K562 (cell line): Measurements from ENCODE around the gene ADRM1. TPM values are rescaled to one million over a fixed set of nuclear protein-coding genes. Genes with fewer than 3 reads are reported as not detected.
A peak's percentile ranks its signal among the peaks of the same experiment; 100 is the strongest.

ENCODE experiments used
- CBX1 ChIP-seq: sonication (generic); IDR thresholded peaks from 2 replicates; pipeline ENCODE4 v1.6.1; 2016; ENCODE audit warnings: antibody characterized with exemption, low read depth, mild to moderate bottlenecking
- FOXA3 ChIP-seq, 2 experiments: fragments of 450-650 bp in 1 of 2; sonication (generic) in 1 of 2; formaldehyde crosslinking; IDR thresholded peaks in 1 of 2; conservative IDR thresholded peaks in 1 of 2; 2 replicates each; pipeline versions ENCODE4 v1.4.0 to v1.8.0; 2020 to 2022; ENCODE audit warnings: mild to moderate bottlenecking in 2 of 2, missing genetic modification reagents in 1 of 2
- JUNB ChIP-seq: fragments of 450-650 bp; formaldehyde crosslinking; conservative IDR thresholded peaks from 2 replicates; pipeline ENCODE4 v1.4.0; 2020; ENCODE audit warnings: mild to moderate bottlenecking
- PURB ChIP-seq: sonication (generic); formaldehyde crosslinking; IDR thresholded peaks from 2 replicates; pipeline ENCODE4 v1.9.0; 2021; ENCODE audit warnings: low read depth, mild to moderate bottlenecking, missing genetic modification reagents
- TARDBP ChIP-seq: fragments of 450-650 bp; IDR thresholded peaks from 2 replicates; pipeline ENCODE4 v1.6.1; 2016
- ZNF146 ChIP-seq: IDR thresholded peaks from one replicate; pipeline ENCODE4 v1.6.1; 2018; ENCODE audit warnings: missing compliant biosample characterization; ENCODE audit not compliant: unreplicated experiment
- ZNF764 ChIP-seq: fragments of 250-450 bp; sonication (Bioruptor Pico); IDR thresholded peaks from 2 replicates; pipeline ENCODE4 v1.4.0; 2020; ENCODE audit warnings: low read depth, mild to moderate bottlenecking, moderate library complexity
- polyA plus RNA-seq, 8 experiments: library from polyadenylated mRNA; depleted of rRNA in 4 of 8; stranded (reverse) in 5 of 8; unstranded in 3 of 8; fragments of >200 nt; fragmentation: Nextera tagmentation in 2 of 8; fragmentation: Illumina TruSeq in 1 of 8; extraction: Ambion mirVana in 2 of 8; extraction: Trizol in 1 of 8; gene quantifications; 2 replicates each; pipeline versions ENCODE4 v1.2.1 to v1.2.3, GENCODE V29; 2011 to 2014; ENCODE audit warnings: inconsistent platforms in 1 of 8, missing spikeins in 1 of 8
- total RNA-seq, 7 experiments: library from RNA; depleted of rRNA in 6 of 7; stranded (reverse); fragments of >200 nt in 6 of 7; fragmentation: Illumina TruSeq in 2 of 7; extraction: Trizol in 2 of 7; gene quantifications; 2 replicates each; pipeline versions ENCODE4 v1.2.1 to v1.2.3, GENCODE V29; 2011 to 2021; ENCODE audit warnings: low replicate concordance in 1 of 7
- TF ChIP-seq, protein P1 (sequence below), 2 experiments: fragments of 450-650 bp in 1 of 2; sonication (generic) in 1 of 2; formaldehyde crosslinking in 1 of 2; IDR thresholded peaks; 2 replicates each; pipeline versions ENCODE4 v1.7.1 to v1.9.0; 2016 to 2022; ENCODE audit warnings: inconsistent platforms in 1 of 2, mild to moderate bottlenecking in 1 of 2, missing genetic modification reagents in 1 of 2
- TF ChIP-seq, protein P2 (sequence below): fragments of 450-650 bp; IDR thresholded peaks from 2 replicates; pipeline ENCODE4 v1.6.1; 2016; ENCODE audit warnings: low read depth

Gene ADRM1
- total and polyA plus RNA-seq, 9 of the 15 experiments (the other 6 are each of a cell fraction or from before 2014, with no cell fraction given): 5.0 to 223 (median 67.4) TPM

DNA sequence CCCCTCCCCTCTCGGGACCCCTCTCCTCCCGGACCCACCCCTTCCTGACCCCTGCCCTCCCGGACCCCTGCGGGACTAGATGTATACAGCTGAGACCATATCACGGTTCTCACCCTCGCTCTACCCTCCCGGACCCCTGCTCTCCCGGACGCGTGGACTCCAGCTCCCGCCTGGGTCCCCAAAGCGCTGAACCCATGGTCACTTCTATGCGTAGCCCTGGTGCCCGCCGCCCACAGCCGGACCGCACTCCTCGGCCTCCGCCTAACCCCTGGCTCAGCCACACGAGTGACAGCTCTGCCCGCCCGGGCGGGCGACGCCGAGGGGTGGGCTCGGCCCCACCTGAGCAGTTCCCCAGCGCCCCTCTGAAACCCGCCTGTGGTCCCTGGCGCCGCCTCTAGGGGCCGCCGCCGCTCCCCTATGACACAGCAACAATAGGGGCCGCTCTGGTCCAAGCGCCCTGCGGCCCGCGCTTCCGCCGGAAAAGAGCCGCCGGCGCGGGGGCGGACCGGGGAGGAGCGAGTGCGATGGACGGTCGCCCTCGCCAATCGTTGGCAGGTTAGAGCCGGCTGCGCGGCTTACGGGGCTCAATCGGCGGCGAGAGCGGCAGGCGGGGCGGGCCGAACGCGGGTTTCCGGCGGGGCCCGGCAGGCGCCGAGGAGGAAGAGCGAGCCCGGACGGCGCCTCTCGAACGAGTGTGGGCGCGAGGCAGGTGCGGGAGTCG, at the start of gene ADRM1 (continued):
- no peak for TF ChIP-seq FOXA3 (CRISPR knock-in tag; conservative IDR thresholded peaks at IDR 0.05 in 1 of 2, IDR thresholded peaks at IDR 0.05 in 1 of 2)
- TF ChIP-seq JUNB (CRISPR knock-in tag): no peak
- no peak for TF ChIP-seq CBX1
- TF ChIP-seq, protein P1, sequence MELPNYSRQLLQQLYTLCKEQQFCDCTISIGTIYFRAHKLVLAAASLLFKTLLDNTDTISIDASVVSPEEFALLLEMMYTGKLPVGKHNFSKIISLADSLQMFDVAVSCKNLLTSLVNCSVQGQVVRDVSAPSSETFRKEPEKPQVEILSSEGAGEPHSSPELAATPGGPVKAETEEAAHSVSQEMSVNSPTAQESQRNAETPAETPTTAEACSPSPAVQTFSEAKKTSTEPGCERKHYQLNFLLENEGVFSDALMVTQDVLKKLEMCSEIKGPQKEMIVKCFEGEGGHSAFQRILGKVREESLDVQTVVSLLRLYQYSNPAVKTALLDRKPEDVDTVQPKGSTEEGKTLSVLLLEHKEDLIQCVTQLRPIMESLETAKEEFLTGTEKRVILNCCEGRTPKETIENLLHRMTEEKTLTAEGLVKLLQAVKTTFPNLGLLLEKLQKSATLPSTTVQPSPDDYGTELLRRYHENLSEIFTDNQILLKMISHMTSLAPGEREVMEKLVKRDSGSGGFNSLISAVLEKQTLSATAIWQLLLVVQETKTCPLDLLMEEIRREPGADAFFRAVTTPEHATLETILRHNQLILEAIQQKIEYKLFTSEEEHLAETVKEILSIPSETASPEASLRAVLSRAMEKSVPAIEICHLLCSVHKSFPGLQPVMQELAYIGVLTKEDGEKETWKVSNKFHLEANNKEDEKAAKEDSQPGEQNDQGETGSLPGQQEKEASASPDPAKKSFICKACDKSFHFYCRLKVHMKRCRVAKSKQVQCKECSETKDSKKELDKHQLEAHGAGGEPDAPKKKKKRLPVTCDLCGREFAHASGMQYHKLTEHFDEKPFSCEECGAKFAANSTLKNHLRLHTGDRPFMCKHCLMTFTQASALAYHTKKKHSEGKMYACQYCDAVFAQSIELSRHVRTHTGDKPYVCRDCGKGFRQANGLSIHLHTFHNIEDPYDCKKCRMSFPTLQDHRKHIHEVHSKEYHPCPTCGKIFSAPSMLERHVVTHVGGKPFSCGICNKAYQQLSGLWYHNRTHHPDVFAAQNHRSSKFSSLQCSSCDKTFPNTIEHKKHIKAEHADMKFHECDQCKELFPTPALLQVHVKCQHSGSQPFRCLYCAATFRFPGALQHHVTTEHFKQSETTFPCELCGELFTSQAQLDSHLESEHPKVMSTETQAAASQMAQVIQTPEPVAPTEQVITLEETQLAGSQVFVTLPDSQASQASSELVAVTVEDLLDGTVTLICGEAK (IDR thresholded peaks at IDR 0.05): peak; percentile 97
- TF ChIP-seq, protein P1 (CRISPR knock-in tag; IDR thresholded peaks at IDR 0.05): no peak
- TF ChIP-seq ZNF764: no peak
- TF ChIP-seq TARDBP: no peak
- TF ChIP-seq ZNF146 (CRISPR knock-in tag): no peak
- TF ChIP-seq, protein P2, sequence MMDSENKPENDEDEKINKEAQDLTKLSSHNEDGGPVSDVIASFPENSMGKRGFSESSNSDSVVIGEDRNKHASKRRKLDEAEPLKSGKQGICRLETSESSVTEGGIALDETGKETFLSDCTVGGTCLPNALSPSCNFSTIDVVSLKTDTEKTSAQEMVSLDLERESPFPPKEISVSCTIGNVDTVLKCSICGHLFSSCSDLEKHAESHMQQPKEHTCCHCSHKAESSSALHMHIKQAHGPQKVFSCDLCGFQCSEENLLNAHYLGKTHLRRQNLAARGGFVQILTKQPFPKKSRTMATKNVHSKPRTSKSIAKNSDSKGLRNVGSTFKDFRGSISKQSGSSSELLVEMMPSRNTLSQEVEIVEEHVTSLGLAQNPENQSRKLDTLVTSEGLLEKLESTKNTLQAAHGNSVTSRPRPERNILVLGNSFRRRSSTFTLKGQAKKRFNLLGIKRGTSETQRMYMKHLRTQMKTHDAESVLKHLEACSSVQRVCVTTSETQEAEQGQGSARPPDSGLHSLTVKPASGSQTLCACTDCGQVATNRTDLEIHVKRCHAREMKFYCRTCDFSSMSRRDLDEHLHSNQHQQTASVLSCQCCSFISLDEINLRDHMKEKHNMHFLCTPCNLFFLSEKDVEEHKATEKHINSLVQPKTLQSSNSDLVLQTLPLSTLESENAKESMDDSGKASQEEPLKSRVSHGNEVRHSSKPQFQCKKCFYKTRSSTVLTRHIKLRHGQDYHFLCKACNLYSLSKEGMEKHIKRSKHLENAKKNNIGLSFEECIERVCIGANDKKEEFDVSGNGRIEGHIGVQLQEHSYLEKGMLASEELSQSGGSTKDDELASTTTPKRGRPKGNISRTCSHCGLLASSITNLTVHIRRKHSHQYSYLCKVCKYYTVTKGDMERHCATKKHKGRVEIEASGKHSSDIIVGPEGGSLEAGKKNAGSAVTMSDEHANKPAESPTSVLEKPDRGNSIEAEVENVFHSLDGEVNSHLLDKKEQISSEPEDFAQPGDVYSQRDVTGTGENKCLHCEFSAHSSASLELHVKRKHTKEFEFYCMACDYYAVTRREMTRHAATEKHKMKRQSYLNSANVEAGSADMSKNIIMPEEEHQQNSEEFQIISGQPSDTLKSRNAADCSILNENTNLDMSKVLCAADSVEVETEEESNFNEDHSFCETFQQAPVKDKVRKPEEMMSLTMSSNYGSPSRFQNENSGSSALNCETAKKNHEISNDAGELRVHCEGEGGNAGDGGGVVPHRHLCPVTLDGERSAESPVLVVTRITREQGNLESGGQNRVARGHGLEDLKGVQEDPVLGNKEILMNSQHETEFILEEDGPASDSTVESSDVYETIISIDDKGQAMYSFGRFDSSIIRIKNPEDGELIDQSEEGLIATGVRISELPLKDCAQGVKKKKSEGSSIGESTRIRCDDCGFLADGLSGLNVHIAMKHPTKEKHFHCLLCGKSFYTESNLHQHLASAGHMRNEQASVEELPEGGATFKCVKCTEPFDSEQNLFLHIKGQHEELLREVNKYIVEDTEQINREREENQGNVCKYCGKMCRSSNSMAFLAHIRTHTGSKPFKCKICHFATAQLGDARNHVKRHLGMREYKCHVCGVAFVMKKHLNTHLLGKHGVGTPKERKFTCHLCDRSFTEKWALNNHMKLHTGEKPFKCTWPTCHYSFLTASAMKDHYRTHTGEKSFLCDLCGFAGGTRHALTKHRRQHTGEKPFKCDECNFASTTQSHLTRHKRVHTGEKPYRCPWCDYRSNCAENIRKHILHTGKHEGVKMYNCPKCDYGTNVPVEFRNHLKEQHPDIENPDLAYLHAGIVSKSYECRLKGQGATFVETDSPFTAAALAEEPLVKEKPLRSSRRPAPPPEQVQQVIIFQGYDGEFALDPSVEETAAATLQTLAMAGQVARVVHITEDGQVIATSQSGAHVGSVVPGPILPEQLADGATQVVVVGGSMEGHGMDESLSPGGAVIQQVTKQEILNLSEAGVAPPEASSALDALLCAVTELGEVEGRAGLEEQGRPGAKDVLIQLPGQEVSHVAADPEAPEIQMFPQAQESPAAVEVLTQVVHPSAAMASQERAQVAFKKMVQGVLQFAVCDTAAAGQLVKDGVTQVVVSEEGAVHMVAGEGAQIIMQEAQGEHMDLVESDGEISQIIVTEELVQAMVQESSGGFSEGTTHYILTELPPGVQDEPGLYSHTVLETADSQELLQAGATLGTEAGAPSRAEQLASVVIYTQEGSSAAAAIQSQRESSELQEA: no peak
- TF ChIP-seq PURB (CRISPR knock-in tag): no peak
